ENCODE data around the gene NAGK. TPM values are rescaled to one million over a fixed set of nuclear protein-coding genes. Genes with fewer than 3 reads are reported as not detected.
"Not testable (repeated sequence)": the region's sequence is repeated elsewhere in the genome, so short reads cannot be mapped to it uniquely, and the experiment has no call there.

NAGK gene
- total RNA-seq, 1 donor from 2014 or later: 166 TPM

- Mint-ChIP-seq H3K36me3 (ENCODE audit: low read depth) (peaks cover 30% of the 10 kb centered on the region), H3K9me3 (ENCODE audit: low read depth) (no peaks in the 10 kb centered on the region), H3K27ac (ENCODE audit: unreplicated experiment) (no peak overlapping the region), H3K27me3 (ENCODE audit: low read depth) (no peaks in the 10 kb centered on the region), H3K4me1 (ENCODE audit: low read depth) (peaks cover 33% of the 10 kb centered on the region), H3K4me3 (ENCODE audit: unreplicated experiment) (no peak overlapping the region)
- TF ChIP-seq CTCF (IDR thresholded peaks at IDR 0.05): no peak
- DNase-seq (ENCODE audit: low spot score): no peak
Observed at GRCh38 chr2:71072492-71072891, 4.0 kb downstream of the NAGK start.

GRCh38 chr2:71073475-71073874 lies 5.0 kb downstream of the NAGK start:
- Mint-ChIP-seq H3K27ac (ENCODE audit: unreplicated experiment) (no peak overlapping the region), H3K36me3 (ENCODE audit: low read depth) (peaks cover 35% of the 10 kb centered on the region), H3K4me3 (ENCODE audit: unreplicated experiment) (no peak overlapping the region), H3K9me3 (ENCODE audit: low read depth) (no peaks in the 10 kb centered on the region), H3K27me3 (ENCODE audit: low read depth) (no peaks in the 10 kb centered on the region), H3K4me1 (ENCODE audit: low read depth) (peaks cover 29% of the 10 kb centered on the region)
- TF ChIP-seq CTCF (IDR thresholded peaks at IDR 0.05): no peak
- DNase-seq (ENCODE audit: low spot score): no peak

DNA sequence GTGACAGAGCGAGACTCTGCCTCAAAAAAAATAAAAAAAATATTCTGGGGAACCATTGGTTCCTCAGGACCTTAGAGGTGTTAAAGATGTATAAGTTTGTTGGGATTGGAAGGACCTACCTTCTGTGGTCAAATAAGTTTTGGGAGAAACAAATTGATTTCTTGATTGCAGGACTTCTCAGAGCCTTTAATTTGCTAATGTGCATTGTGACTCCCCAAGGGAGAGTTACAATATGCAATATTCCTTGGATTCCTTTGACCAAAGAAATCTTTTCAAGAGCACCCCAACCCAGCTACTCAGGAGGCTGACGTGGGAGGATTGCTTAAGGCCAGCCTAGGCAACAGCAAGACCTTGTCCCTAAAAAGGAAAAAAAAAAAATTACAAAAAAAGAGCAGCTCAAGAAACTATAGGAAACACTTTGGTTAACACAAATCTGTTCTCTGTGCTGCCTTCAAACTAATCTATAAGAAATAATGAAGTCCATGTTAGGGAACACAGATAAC lies 6.5 kb downstream of the NAGK start:
- H3K36me3 Mint-ChIP-seq (ENCODE audit: low read depth): peaks cover 38% of the 10 kb centered on the region
- H3K4me1 Mint-ChIP-seq (ENCODE audit: low read depth): peaks cover 19% of the 10 kb centered on the region
- H3K27me3 Mint-ChIP-seq (ENCODE audit: low read depth): no peaks in the 10 kb centered on the region
- no peaks in the 10 kb centered on the region for H3K9me3 Mint-ChIP-seq (ENCODE audit: low read depth)
- no peak overlapping the region for H3K4me3 Mint-ChIP-seq (ENCODE audit: unreplicated experiment)
- DNase-seq (ENCODE audit: low spot score): no peak
- no peak for TF ChIP-seq CTCF (IDR thresholded peaks at IDR 0.05)
- no peak overlapping the region for H3K27ac Mint-ChIP-seq (ENCODE audit: unreplicated experiment)

DNA sequence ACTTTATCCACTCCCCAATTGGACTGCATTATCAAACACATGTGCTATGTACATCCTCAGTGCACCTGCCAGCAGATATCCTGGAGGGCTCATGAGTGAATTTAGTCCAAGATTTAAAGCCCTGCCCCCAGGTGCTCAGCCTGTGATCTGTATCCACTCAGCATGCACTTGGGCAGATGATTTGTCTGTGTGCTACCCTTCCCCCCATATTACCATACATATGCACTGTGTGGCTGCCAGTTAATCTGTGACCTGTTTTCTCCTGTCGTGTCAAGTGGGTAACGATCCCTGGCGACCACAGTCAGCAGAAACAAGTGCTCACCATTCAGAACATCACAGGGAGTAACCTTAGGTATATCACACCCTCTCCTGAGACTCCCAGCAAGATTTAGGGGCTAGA lies 10.2 kb downstream of the NAGK start:
- H3K4me3 Mint-ChIP-seq (ENCODE audit: unreplicated experiment): no peak overlapping the region
- H3K27ac Mint-ChIP-seq (ENCODE audit: unreplicated experiment): no peak overlapping the region
- H3K27me3 Mint-ChIP-seq (ENCODE audit: low read depth): no peaks in the 10 kb centered on the region
- TF ChIP-seq CTCF (IDR thresholded peaks at IDR 0.05): no peak
- H3K4me1 Mint-ChIP-seq (ENCODE audit: low read depth): no peaks in the 10 kb centered on the region
- no peaks in the 10 kb centered on the region for H3K9me3 Mint-ChIP-seq (ENCODE audit: low read depth)
- peaks cover 27% of the 10 kb centered on the region for H3K36me3 Mint-ChIP-seq (ENCODE audit: low read depth)
- no peak for DNase-seq (ENCODE audit: low spot score)

GRCh38 chr2:71082402-71083252 lies 14.2 kb downstream of the NAGK start:
- peaks cover 11% of the 10 kb centered on the region for H3K36me3 Mint-ChIP-seq (ENCODE audit: low read depth)
- no peak for DNase-seq (ENCODE audit: low spot score)
- H3K27me3 Mint-ChIP-seq (ENCODE audit: low read depth): peaks cover 14% of the 10 kb centered on the region
- no peak overlapping the region for H3K4me3 Mint-ChIP-seq (ENCODE audit: unreplicated experiment)
- H3K27ac Mint-ChIP-seq (ENCODE audit: unreplicated experiment): no peak overlapping the region
- H3K4me1 Mint-ChIP-seq (ENCODE audit: low read depth): no peaks in the 10 kb centered on the region
- TF ChIP-seq CTCF (IDR thresholded peaks at IDR 0.05): no peak
- H3K9me3 Mint-ChIP-seq (ENCODE audit: low read depth): no peaks in the 10 kb centered on the region

GRCh38 chr2:71083297-71083696 lies 14.8 kb downstream of the NAGK start:
- H3K4me3 Mint-ChIP-seq (ENCODE audit: unreplicated experiment); H3K4me1 Mint-ChIP-seq (ENCODE audit: low read depth); DNase-seq (ENCODE audit: low spot score); H3K9me3 Mint-ChIP-seq (ENCODE audit: low read depth); H3K27ac Mint-ChIP-seq (ENCODE audit: unreplicated experiment); H3K36me3 Mint-ChIP-seq (ENCODE audit: low read depth): not testable (repeated sequence)
- H3K27me3 Mint-ChIP-seq (ENCODE audit: low read depth): peaks cover 14% of the 10 kb centered on the region

GRCh38 chr2:71083752-71084312 lies 15.4 kb downstream of the NAGK start:
- not testable (repeated sequence) for H3K9me3 Mint-ChIP-seq (ENCODE audit: low read depth); H3K4me3 Mint-ChIP-seq (ENCODE audit: unreplicated experiment); H3K27ac Mint-ChIP-seq (ENCODE audit: unreplicated experiment); DNase-seq (ENCODE audit: low spot score); H3K36me3 Mint-ChIP-seq (ENCODE audit: low read depth); H3K4me1 Mint-ChIP-seq (ENCODE audit: low read depth)
- peaks cover 18% of the 10 kb centered on the region for H3K27me3 Mint-ChIP-seq (ENCODE audit: low read depth)

Data from chondrocyte (in vitro differentiated cells).